H1 (cell line): ENCODE measurements around the gene ZNF148. TPM values are rescaled to one million over a fixed set of nuclear protein-coding genes. Genes with fewer than 3 reads are reported as not detected.

ENCODE experiments used
- EP300 ChIP-seq, 2 experiments: IDR thresholded peaks; 1 replicate in 1 of 2; 2 replicates in 1 of 2; pipeline ENCODE4 v1.6.1; 2011 to 2012; ENCODE audit warnings: low read depth in 2 of 2, low read length in 2 of 2, mild to moderate bottlenecking in 2 of 2, borderline replicate concordance in 1 of 2, inconsistent platforms in 1 of 2, moderate library complexity in 1 of 2
- HDAC2 ChIP-seq, 2 experiments: fragments of 300-600 bp in 1 of 2; sonication (generic) in 1 of 2; IDR thresholded peaks; 2 replicates each; pipeline ENCODE4 v1.6.1; 2011 to 2012; ENCODE audit warnings: low read depth in 2 of 2, low read length in 2 of 2, mild to moderate bottlenecking in 2 of 2, moderate library complexity in 2 of 2, borderline replicate concordance in 1 of 2, inconsistent platforms in 1 of 2
- RFX5 ChIP-seq: IDR thresholded peaks from 2 replicates; pipeline ENCODE4 v1.6.1; 2011; ENCODE audit warnings: low read depth, low read length, improper control_type of control experiment, borderline replicate concordance
- SIN3A ChIP-seq, 2 experiments: IDR thresholded peaks in 1 of 2; conservative IDR thresholded peaks in 1 of 2; 2 replicates each; pipeline ENCODE4 v1.6.1; 2011 to 2012; ENCODE audit warnings: low read length in 2 of 2, improper control_type of control experiment in 1 of 2, low read depth in 1 of 2, mild to moderate bottlenecking in 1 of 2
- polyA plus RNA-seq, 7 experiments: library from polyadenylated mRNA; depleted of rRNA in 3 of 7; stranded (reverse) in 5 of 7; unstranded in 2 of 7; fragments of >200 nt in 5 of 7; fragments of 200-250 nt in 2 of 7; gene quantifications; 1 replicate in 5 of 7; 2 replicates in 1 of 7; 4 replicates in 1 of 7; pipeline versions ENCODE4 v1.2.1 to v1.2.3, GENCODE V29; 2011 to 2013; ENCODE audit warnings: missing spikeins in 2 of 7, mixed read lengths in 2 of 7
- total RNA-seq: library from RNA; stranded (reverse); fragmentation: NEBNext Ultra II Directional; extraction: Animal tissue kit (Norgen Biotek cat#: 25700); gene quantifications from 2 replicates; pipeline ENCODE4 v1.2.1, GENCODE V29; 2021

Gene ZNF148
- total and polyA plus RNA-seq, 2 of the 8 experiments (the other 6 are each of a cell fraction or from before 2014, with no cell fraction given): 3.7 to 22.6 TPM

DNA sequence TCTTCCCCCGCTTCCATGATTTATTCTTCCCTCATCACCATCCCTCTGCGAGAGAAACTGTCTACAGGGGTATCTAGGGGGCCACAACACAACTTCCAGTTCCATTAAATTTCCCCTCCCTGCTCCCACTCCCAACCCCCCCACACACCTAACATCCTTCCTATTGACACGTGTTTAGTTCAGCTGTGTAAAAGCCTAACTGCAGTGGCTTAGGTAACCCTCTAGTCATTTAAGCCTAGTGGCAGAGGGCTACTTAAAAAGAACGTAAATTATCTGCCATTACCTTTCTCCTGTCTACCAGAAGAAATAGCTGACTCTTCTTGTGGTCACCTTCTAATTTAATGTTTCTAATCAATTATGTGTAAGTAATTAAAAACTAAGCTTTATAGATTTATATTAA, 56.3 kb downstream of the ZNF148 start (continued):
- TF ChIP-seq EP300 (IDR thresholded peaks at IDR 0.05; ENCODE audit: borderline replicate concordance in 1 of 2, low read depth in 2 of 2, low read length in 2 of 2) (no peak), SIN3A (conservative IDR thresholded peaks at IDR 0.05 in 1 of 2, IDR thresholded peaks at IDR 0.05 in 1 of 2; ENCODE audit: low read depth in 1 of 2, low read length in 2 of 2) (no peak), RFX5 (no peak), HDAC2 (IDR thresholded peaks at IDR 0.05; ENCODE audit: borderline replicate concordance in 1 of 2, low read depth in 2 of 2, low read length in 2 of 2) (no peak)
